ENCODE results near the gene GCNA.

GRCh38 chrX:71579990-71580380 is 1.7 kb downstream of the GCNA start:
- TF ChIP-seq CTCF (IDR thresholded peaks at IDR 0.05) (no peak), POLR2A (IDR thresholded peaks at IDR 0.05) (no peak)

All from esophagus squamous epithelium (tissue), 4 donors.